Suprapubic skin (tissue), 4 donors: Measurements from ENCODE around the gene OLFM3.

Experiments
- CTCF ChIP-seq, 2 donors: fragments of 200-600 bp in 1 of 2; fragments of 450-650 bp in 1 of 2; sonication (generic) in 1 of 2; IDR thresholded peaks; one replicate each; pipeline ENCODE4 v1.5.1; 2016 to 2019; ENCODE audit warnings: antibody characterized with exemption in 2 of 2, mild to moderate bottlenecking in 1 of 2, moderate library complexity in 1 of 2
- EP300 ChIP-seq: sonication (generic); formaldehyde crosslinking; IDR thresholded peaks from one replicate; pipeline ENCODE4 v1.6.1; 2017; ENCODE audit warnings: antibody characterized with exemption
- POLR2A ChIP-seq, 2 donors: fragments of 450-650 bp; IDR thresholded peaks; one replicate each; pipeline ENCODE4 v1.6.1; 2017; ENCODE audit warnings: antibody characterized with exemption in 2 of 2, mild to moderate bottlenecking in 2 of 2, moderate library complexity in 2 of 2
- POLR2AphosphoS5 ChIP-seq, 3 donors: sonication (generic); formaldehyde crosslinking; IDR thresholded peaks; one replicate each; pipeline ENCODE4 v1.6.1; 2017; ENCODE audit warnings: antibody characterized with exemption in 3 of 3

- no peak for TF ChIP-seq CTCF (IDR thresholded peaks at IDR 0.05)
- TF ChIP-seq POLR2AphosphoS5 (IDR thresholded peaks at IDR 0.05), result no peak
- no peak for TF ChIP-seq EP300
- no peak for TF ChIP-seq POLR2A (IDR thresholded peaks at IDR 0.05)
Measured at GRCh38 chr1:101816262-101816661, 180.5 kb downstream of the OLFM3 start.
